Ectodermal cell (in vitro differentiated cells): ENCODE data around the gene DUSP2.

Experiments
- H3K27ac ChIP-seq: 2 replicates; pipeline ENCODE4 v1.7.0; 2013; ENCODE audit warnings: mild to moderate bottlenecking, low read depth, low read length; ENCODE audit not compliant: insufficient read depth, poor library complexity, severe bottlenecking
- H3K27me3 ChIP-seq: 2 replicates; pipeline ENCODE4 v1.7.0; 2013; ENCODE audit warnings: mild to moderate bottlenecking, low read length; ENCODE audit not compliant: insufficient read depth, control insufficient read depth, poor library complexity, severe bottlenecking
- H3K36me3 ChIP-seq: one replicate; pipeline ENCODE4 v1.7.0; 2013; ENCODE audit warnings: low read length; ENCODE audit not compliant: control insufficient read depth, insufficient read depth
- H3K4me1 ChIP-seq: one replicate; pipeline ENCODE4 v1.7.0; 2013; ENCODE audit warnings: low read length; ENCODE audit not compliant: control insufficient read depth, insufficient read depth
- H3K4me3 ChIP-seq: 2 replicates; pipeline ENCODE4 v1.7.0; 2013; ENCODE audit warnings: low read depth, low read length, control low read depth; ENCODE audit not compliant: insufficient read depth
- H3K9me3 ChIP-seq: 2 replicates; pipeline ENCODE4 v1.7.0; 2013; ENCODE audit warnings: mild to moderate bottlenecking, low read length, moderate library complexity; ENCODE audit not compliant: control insufficient read depth
- WGBS, 2 experiments: methylation state at CpG; one replicate each; pipeline ENCODE4 v1.1.7; 2013; ENCODE audit warnings: missing lambda C conversion rate in 2 of 2; 5-methylcytosine and 5-hydroxymethylcytosine counted together

DUSP2 gene

DNA sequence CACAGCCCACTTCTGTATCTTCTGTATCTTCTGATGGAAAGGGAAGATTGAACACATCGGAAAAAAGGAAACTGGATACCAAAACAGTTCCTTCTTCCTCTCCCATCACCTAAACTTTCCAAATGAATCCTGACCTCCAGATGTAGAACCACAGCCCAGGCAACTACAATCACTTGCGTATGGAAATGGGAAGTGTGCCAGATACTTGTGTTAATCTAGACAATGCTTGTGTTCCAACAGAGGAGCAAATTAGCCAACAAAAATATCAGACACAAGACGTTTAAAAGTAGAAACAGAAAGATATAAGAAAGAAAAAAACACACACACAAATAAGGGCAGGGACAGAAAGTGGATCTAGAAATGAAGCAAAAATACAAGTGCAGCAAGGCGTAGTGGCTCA is 31.4 kb upstream of the DUSP2 start:
- no peaks in the 10 kb centered on the region for H3K36me3 ChIP-seq
- no peaks in the 10 kb centered on the region for H3K9me3 ChIP-seq
- H3K27me3 ChIP-seq: no peaks in the 10 kb centered on the region
- no peak overlapping the region for H3K4me3 ChIP-seq
- WGBS, 2 experiments: 81 to 89% methylated on average over 2 to 4 of the region's 4 CpGs
- no peaks in the 10 kb centered on the region for H3K4me1 ChIP-seq
- no peak overlapping the region for H3K27ac ChIP-seq

DNA sequence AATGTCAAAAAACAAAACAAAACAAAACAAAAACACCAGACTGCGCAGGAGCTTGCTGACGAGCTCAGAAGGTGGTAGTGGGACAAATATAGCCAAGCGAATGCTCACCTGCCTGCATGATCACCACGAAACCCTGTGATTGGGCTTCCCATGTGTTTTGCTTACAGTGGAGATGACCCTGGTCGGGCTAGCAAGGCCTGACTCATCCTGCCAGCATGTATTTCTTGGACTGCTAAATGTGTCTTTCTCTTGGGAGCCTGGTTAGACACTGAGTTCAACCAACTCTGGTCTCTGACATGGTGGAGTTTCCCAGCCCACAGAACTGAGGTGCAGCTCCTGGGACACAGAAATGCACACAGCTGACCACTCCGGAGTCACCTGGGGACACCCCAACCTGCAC is 30.7 kb upstream of the DUSP2 start:
- Histone ChIP-seq H3K36me3 (no peaks in the 10 kb centered on the region), H3K27ac (no peak overlapping the region), H3K4me3 (no peak overlapping the region), H3K27me3 (no peaks in the 10 kb centered on the region), H3K4me1 (no peaks in the 10 kb centered on the region), H3K9me3 (no peaks in the 10 kb centered on the region)
- 87 to 88% methylated on average over 6 of the region's 6 CpGs for WGBS, 2 experiments

DNA sequence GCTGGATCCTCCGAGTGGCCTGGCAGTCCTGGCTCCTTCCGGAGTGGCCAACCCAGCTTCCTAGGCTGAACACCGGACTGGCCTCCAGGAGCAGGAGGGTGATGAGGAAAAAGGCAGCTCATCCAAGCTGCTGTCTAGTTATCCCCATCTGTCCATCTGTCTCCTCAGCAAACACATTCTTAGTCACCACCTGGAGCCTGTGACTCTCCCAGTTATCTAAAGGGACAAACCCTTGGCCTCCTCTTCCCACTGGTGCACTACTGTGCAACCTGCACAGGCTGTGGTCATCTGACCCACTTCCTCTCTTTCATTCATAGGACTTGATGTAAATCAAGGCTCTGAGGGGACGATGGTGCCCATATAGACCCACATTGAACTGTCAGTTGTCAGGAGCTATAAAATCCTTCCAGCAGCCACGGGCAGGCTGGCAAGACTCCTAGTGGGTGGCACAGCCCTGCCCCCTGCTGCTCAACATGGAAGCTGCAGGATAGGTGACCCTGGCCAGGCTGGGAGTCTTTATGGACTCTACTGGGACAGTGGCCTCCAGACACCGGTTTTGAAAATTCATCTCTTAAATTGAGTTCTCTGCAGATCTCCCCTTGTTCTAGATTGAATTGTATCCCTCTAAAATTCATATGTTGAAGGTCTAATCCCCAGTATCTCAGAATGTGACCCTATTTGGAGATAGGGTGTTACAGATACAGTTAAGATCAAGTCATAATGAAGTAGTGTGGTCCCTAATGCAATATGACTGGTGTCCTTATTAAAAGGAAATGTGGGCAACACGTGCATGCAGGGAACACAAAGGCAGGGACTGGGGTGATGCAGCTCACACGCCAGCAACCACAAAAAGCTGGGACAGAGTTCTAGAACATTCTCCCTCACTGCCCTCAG is 29.3 kb upstream of the DUSP2 start:
- H3K27ac ChIP-seq: no peak overlapping the region
- no peak overlapping the region for H3K4me3 ChIP-seq
- H3K4me1 ChIP-seq: no peaks in the 10 kb centered on the region
- no peaks in the 10 kb centered on the region for H3K27me3 ChIP-seq
- H3K36me3 ChIP-seq: no peaks in the 10 kb centered on the region
- WGBS, 2 experiments: 56% methylated on average over 8 of the region's 8 CpGs
- H3K9me3 ChIP-seq: no peaks in the 10 kb centered on the region

DNA sequence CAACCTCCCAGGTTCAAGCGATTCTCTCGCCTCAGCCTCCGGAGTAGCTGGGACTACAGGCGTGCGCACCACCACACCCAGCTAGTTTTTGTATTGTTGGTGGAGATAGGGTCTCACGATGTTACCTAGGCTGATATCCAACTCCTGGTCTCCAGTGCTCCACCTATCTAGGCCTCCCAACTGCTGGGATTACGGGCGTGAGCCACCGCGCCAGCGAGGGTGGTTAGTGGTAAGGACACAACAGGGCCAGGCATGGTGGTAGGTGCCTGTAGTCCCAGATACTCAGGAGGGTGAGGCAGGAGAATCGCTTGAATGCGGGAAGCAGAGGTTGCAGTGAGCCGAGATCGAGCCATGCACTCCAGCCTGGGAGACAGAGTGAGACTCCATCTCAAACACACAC is 26.6 kb upstream of the DUSP2 start:
- H3K4me1 ChIP-seq: no peaks in the 10 kb centered on the region

DNA sequence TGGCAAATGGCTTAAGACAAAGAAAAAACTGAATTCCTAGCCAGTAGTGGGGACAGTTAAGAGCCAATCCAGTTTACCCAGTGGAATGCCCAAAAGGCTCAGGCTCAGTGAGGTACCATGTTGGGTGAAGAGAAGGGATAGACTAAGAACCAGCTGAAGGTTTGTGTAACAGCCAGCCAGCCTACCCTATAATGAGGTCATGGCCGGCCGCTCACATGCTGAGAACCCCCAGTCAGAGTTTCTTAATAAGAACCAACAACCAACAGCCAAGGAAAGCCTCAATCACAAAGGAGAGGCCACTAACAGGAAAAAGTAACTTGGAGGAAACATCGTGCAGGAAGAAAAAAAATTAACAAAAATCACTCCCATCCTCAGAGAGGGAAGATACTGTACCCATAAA is 25.4 kb upstream of the DUSP2 start:
- 92 to 97% methylated on average over 3 of the region's 3 CpGs for WGBS, 2 experiments
- Histone ChIP-seq H3K27ac (no peak overlapping the region), H3K4me1 (no peaks in the 10 kb centered on the region), H3K36me3 (no peaks in the 10 kb centered on the region), H3K27me3 (no peaks in the 10 kb centered on the region), H3K9me3 (no peaks in the 10 kb centered on the region), H3K4me3 (no peak overlapping the region)

More for the DNA sequence above, 26.6 kb upstream of the DUSP2 start:
- 90 to 93% methylated on average over 15 of the region's 15 CpGs for WGBS, 2 experiments
- Histone ChIP-seq H3K9me3 (no peaks in the 10 kb centered on the region), H3K4me3 (no peak overlapping the region), H3K27ac (no peak overlapping the region), H3K36me3 (no peaks in the 10 kb centered on the region), H3K27me3 (no peaks in the 10 kb centered on the region)

DNA sequence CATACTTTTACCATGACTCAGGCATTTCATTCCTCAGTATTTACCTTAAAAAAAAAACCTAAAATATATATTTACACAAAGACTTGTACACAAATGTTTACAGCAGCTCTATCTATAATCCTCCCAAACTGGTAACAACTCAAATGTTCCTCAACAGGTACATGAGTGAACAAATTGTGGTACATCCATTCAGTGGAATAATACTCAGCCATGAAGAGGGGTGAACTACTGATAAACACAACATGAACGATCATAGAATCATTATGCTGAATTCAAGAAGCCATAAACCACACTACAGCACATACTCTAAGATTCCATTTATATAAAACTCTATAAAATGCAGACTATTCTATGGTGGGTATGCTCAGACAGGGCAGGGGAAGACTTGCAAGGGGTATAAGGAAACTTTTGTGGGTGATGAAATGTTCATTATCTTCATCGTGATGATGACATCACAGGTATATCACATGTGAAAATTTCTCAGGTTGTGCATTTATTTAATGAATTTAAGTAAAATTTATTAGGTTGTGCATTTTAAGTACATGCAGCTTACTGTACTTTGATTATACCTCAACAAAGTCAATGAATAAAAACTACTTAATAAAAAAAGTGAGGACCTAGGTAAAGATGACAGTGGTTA is 24.7 kb upstream of the DUSP2 start:
- 90 to 96% methylated on average over 2 of the region's 2 CpGs for WGBS, 2 experiments

DNA sequence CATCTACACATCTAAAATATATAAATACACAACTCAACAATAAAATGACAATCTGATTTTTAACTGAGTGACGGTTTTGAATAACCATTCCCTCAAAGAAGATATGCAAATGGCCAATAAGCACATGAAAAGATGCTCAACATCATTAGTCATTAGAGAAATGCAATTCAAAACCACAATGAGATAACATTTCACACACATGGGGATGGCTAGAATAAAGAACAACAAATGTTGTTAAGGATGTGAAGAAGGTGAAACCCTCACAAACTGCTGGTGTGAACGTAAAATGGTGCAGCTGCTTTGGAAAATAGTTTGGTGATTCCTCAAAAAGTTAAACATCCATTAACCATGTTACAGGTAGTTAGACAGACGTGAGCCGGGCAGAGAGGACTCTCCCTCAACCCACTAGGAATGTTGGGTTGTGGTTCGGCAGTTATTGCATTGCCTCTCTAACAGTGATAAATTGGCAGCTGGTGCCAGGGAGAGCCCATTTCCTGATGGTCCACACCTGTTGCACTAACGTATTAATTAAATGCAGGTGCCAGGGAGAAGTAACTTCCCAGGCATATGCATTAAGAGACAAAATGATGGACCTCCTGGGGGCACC is 22.3 kb upstream of the DUSP2 start:
- no peaks in the 10 kb centered on the region for H3K9me3 ChIP-seq
- WGBS, 2 experiments: 91 to 94% methylated on average over 6 of the region's 6 CpGs
- no peak overlapping the region for H3K27ac ChIP-seq
- H3K4me3 ChIP-seq: no peak overlapping the region
- no peaks in the 10 kb centered on the region for H3K27me3 ChIP-seq
- H3K4me1 ChIP-seq: no peaks in the 10 kb centered on the region
- H3K36me3 ChIP-seq: no peaks in the 10 kb centered on the region

More for the DNA sequence above, 24.7 kb upstream of the DUSP2 start:
- no peaks in the 10 kb centered on the region for H3K9me3 ChIP-seq
- H3K27ac ChIP-seq: no peak overlapping the region
- no peaks in the 10 kb centered on the region for H3K27me3 ChIP-seq
- no peaks in the 10 kb centered on the region for H3K4me1 ChIP-seq
- no peak overlapping the region for H3K4me3 ChIP-seq
- H3K36me3 ChIP-seq: no peaks in the 10 kb centered on the region

DNA sequence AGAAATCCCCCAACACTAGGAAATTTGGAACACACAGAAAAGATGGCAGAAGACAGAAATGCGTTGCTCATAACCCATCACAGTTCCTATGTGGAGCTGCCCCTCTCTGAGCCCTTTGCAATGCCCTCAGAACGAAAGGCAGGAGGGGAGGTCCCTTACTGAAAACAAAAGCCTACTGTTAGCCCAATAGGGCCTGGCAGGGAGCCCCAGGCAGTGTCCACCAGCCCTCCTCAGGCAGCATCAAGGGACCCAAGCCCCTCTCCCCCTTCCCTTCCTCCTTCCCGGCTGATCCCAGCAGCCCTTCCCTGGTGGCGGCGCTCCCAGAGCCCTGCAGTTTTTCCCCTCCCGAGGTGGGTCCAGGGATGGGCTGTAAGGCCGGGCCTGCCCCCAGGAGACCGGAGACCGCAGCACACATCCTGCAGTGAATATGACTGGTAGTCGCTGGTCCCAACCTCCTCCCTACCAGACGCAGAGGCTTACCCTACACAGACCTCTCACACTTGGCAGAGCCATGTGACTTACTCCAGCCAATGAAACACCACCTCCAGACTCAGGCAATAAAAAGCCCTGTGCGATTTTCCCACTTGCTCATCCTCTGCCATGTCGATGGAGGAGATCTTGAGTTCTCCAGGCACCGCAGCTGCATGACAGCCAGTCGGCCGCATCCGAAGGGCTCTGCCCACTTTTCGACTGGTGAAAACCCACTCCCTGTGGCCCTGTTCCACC is 19.4 kb upstream of the DUSP2 start:
- Histone ChIP-seq H3K27ac (no peak overlapping the region), H3K4me3 (no peak overlapping the region), H3K4me1 (no peaks in the 10 kb centered on the region), H3K36me3 (no peaks in the 10 kb centered on the region), H3K27me3 (no peaks in the 10 kb centered on the region), H3K9me3 (no peaks in the 10 kb centered on the region)
- WGBS, 2 experiments: 70% methylated on average over 18 of the region's 18 CpGs

DNA sequence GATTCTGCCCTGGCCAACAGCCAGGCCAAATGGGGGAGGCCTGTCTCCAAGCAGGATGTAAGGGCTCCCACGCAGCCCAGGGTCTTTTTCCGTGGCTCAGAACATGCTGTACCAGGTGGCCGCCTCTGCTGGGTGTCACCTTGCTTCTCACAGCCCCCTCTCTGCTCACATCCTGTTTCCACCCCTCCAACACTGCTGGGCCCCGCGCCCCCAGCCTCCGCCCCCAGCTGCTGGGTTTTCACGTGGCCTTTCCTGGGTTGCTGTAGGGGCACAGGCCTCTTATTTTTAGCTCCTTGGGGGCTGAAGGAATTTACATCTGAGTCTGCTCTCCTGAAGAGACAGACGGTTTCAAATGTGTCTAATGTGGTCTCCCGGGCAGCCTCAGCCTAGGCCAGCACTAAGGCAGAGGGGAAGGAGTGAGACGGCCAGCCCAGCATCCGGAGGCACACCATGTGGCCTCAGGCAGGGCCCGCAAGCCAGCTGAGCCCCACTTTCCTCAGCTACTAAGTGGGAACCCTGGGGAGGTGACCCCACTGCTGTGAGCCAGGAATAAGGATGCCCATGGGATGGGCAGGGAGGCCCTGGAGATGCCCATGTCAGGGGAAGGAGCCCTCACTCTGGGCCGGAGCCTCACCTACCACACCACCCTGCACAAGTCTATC is 18.7 kb upstream of the DUSP2 start:
- Histone ChIP-seq H3K27ac (no peak overlapping the region), H3K36me3 (no peaks in the 10 kb centered on the region), H3K9me3 (no peaks in the 10 kb centered on the region), H3K4me1 (no peaks in the 10 kb centered on the region), H3K27me3 (no peaks in the 10 kb centered on the region), H3K4me3 (no peak overlapping the region)
- WGBS, 2 experiments: 86 to 88% methylated on average over 13 of the region's 13 CpGs
